Activated naive CD4-positive, alpha-beta T cell treated with anti-CD3 and anti-CD28 coated beads, Interleukin-2, amount 50 U/mL, for 24 hours (primary cell): Measurements from ENCODE around the gene VPS54.

Source experiments
- H3K27ac Mint-ChIP-seq: one replicate; pipeline ENCODE4 v1.8.0; 2021; ENCODE audit warnings: mild to moderate bottlenecking, mixed read lengths
- H3K27me3 Mint-ChIP-seq: one replicate; pipeline ENCODE4 v1.8.0; 2021; ENCODE audit warnings: mixed read lengths
- H3K36me3 Mint-ChIP-seq: one replicate; pipeline ENCODE4 v1.8.0; 2021; ENCODE audit warnings: mixed read lengths
- H3K4me1 Mint-ChIP-seq: one replicate; pipeline ENCODE4 v1.8.0; 2021; ENCODE audit warnings: mixed read lengths
- H3K4me3 Mint-ChIP-seq: one replicate; pipeline ENCODE4 v1.8.0; 2021; ENCODE audit warnings: mild to moderate bottlenecking, mixed read lengths
- H3K9me3 Mint-ChIP-seq: one replicate; pipeline ENCODE4 v1.8.0; 2021; ENCODE audit warnings: mixed read lengths

Gene VPS54

GRCh38 chr2:63878486-63878885 lies 140.7 kb downstream of the VPS54 start:
- Mint-ChIP-seq H3K27me3 (no peaks in the 10 kb centered on the region), H3K4me3 (no peak overlapping the region), H3K9me3 (peaks cover 2% of the 10 kb centered on the region), H3K36me3 (peaks cover 21% of the 10 kb centered on the region), H3K4me1 (peaks cover 69% of the 10 kb centered on the region), H3K27ac (no peak overlapping the region)

- H3K27me3 Mint-ChIP-seq: no peaks in the 10 kb centered on the region
- peaks cover 5% of the 10 kb centered on the region for H3K9me3 Mint-ChIP-seq
- no peak overlapping the region for H3K4me3 Mint-ChIP-seq
- peaks cover 66% of the 10 kb centered on the region for H3K4me1 Mint-ChIP-seq
- peaks cover 28% of the 10 kb centered on the region for H3K36me3 Mint-ChIP-seq
- H3K27ac Mint-ChIP-seq: peak overlapping the region; percentile 43
Measured at GRCh38 chr2:63876311-63876710, 142.9 kb downstream of the VPS54 start.

DNA sequence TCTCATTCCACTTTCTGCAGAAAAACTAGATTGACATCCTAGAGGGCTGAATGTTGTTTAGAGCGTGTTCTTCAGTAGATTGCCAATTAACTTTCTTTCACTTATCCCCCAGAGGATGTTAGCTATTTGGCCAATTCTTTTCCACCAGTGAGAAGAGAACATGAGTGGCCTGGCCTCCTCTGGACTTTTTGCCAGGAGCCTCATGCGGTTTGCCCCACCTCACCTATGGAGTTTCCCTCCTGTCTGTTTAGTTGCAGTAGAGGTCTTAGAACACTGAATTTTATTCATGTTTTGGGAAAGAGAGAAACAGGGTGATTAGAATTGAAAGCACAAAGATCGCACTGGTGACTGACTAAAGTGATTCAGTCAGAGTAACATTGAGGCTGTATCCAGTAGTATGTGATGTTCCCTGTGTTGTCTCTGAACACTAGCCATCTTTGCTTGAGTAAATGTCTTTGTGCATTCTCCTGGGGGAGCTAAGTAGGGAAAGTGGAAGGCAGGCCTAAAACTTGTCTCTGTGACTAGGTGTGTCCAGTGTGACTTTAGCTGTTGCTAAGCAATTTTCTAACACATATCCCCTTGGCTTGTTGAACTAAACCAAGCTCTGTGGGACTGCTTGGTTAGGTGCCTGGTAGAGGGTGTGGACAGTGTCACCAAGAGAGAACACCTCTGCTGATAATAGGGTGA lies 143.5 kb downstream of the VPS54 start:
- H3K27ac Mint-ChIP-seq: peak overlapping the region; percentile 43
- H3K4me3 Mint-ChIP-seq: no peak overlapping the region
- H3K27me3 Mint-ChIP-seq: no peaks in the 10 kb centered on the region
- peaks cover 5% of the 10 kb centered on the region for H3K9me3 Mint-ChIP-seq
- H3K36me3 Mint-ChIP-seq: peaks cover 26% of the 10 kb centered on the region
- peaks cover 61% of the 10 kb centered on the region for H3K4me1 Mint-ChIP-seq

- no peak overlapping the region for H3K4me3 Mint-ChIP-seq
- no peak overlapping the region for H3K27ac Mint-ChIP-seq
- H3K4me1 Mint-ChIP-seq: peaks cover 59% of the 10 kb centered on the region
- H3K27me3 Mint-ChIP-seq: no peaks in the 10 kb centered on the region
- peaks cover 28% of the 10 kb centered on the region for H3K36me3 Mint-ChIP-seq
- peaks cover 5% of the 10 kb centered on the region for H3K9me3 Mint-ChIP-seq
Measured at GRCh38 chr2:63875131-63875527, 144.1 kb downstream of the VPS54 start.

- Mint-ChIP-seq H3K9me3 (peaks cover 5% of the 10 kb centered on the region), H3K27me3 (no peaks in the 10 kb centered on the region), H3K36me3 (peaks cover 28% of the 10 kb centered on the region), H3K27ac (peak overlapping the region; percentile 36), H3K4me1 (peaks cover 59% of the 10 kb centered on the region), H3K4me3 (no peak overlapping the region)
Measured at GRCh38 chr2:63874204-63875130, 144.8 kb downstream of the VPS54 start.

GRCh38 chr2:63872571-63873328 lies 146.5 kb downstream of the VPS54 start:
- Mint-ChIP-seq H3K4me3 (no peak overlapping the region), H3K36me3 (peaks cover 30% of the 10 kb centered on the region), H3K27me3 (no peaks in the 10 kb centered on the region), H3K27ac (no peak overlapping the region), H3K4me1 (peaks cover 65% of the 10 kb centered on the region), H3K9me3 (peaks cover 5% of the 10 kb centered on the region)

DNA sequence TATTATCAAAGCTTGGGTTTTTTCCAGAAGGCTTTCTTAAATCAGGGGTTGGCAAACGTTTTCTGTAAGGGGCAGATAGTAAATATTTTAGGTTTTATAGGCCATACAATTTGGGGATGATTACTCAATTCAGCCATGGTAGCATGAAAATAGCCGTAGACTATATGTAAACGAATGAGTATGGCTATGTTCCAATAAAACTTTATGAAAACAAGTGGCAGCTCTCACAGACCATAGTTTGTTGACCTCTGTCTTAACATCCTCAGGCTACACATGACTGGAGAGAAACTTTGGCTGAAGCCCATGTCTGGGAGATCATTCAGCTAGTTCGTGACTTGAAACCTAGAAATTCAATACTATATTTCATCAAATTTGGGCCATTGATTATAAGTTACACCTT lies 147.4 kb downstream of the VPS54 start:
- Mint-ChIP-seq H3K9me3 (peaks cover 5% of the 10 kb centered on the region), H3K4me3 (no peak overlapping the region), H3K27ac (no peak overlapping the region), H3K4me1 (peaks cover 63% of the 10 kb centered on the region), H3K27me3 (no peaks in the 10 kb centered on the region), H3K36me3 (peaks cover 25% of the 10 kb centered on the region)

- H3K4me1 Mint-ChIP-seq: peaks cover 65% of the 10 kb centered on the region
Measured at GRCh38 chr2:63870679-63871078, 148.5 kb downstream of the VPS54 start.

GRCh38 chr2:63866009-63866709 lies 153.1 kb downstream of the VPS54 start:
- Mint-ChIP-seq H3K9me3 (no peaks in the 10 kb centered on the region), H3K36me3 (peaks cover 16% of the 10 kb centered on the region), H3K27me3 (no peaks in the 10 kb centered on the region), H3K27ac (peak overlapping the region; percentile 33), H3K4me3 (no peak overlapping the region), H3K4me1 (peaks cover 63% of the 10 kb centered on the region)

More at GRCh38 chr2:63870679-63871078, 148.5 kb downstream of the VPS54 start:
- no peak overlapping the region for H3K4me3 Mint-ChIP-seq
- no peaks in the 10 kb centered on the region for H3K27me3 Mint-ChIP-seq
- peaks cover 22% of the 10 kb centered on the region for H3K36me3 Mint-ChIP-seq
- H3K27ac Mint-ChIP-seq: no peak overlapping the region
- peaks cover 5% of the 10 kb centered on the region for H3K9me3 Mint-ChIP-seq

- no peaks in the 10 kb centered on the region for H3K9me3 Mint-ChIP-seq
- H3K27ac Mint-ChIP-seq: no peak overlapping the region
- peaks cover 65% of the 10 kb centered on the region for H3K4me1 Mint-ChIP-seq
- no peaks in the 10 kb centered on the region for H3K27me3 Mint-ChIP-seq
- H3K4me3 Mint-ChIP-seq: no peak overlapping the region
- H3K36me3 Mint-ChIP-seq: peaks cover 13% of the 10 kb centered on the region
Measured at GRCh38 chr2:63865159-63865799, 153.9 kb downstream of the VPS54 start.

DNA sequence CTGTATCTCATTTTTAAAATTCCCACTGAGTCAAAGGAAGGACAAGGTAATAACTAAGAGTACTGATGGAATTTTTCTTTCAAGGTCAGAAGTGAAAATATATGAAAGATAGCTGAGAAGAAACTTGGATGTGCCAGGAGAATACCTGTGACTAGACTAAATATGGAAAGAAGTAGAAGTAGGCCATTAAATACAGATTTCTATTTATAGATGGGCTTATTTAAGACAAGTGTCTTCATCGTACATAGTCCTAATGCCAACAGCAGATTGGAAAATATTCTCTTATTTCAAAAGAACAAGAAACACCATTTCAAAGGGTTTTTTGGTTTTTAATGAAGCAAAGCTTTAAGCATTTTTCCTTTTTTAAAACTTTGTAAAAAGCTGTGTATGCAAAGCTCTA lies 155.5 kb downstream of the VPS54 start:
- Mint-ChIP-seq H3K4me3 (no peak overlapping the region), H3K9me3 (no peaks in the 10 kb centered on the region), H3K4me1 (peaks cover 61% of the 10 kb centered on the region), H3K27me3 (no peaks in the 10 kb centered on the region), H3K27ac (peak overlapping the region; percentile 90), H3K36me3 (peaks cover 15% of the 10 kb centered on the region)

GRCh38 chr2:63862806-63863205 lies 156.4 kb downstream of the VPS54 start:
- Mint-ChIP-seq H3K27me3 (no peaks in the 10 kb centered on the region), H3K27ac (peak overlapping the region; percentile 90), H3K4me1 (peaks cover 60% of the 10 kb centered on the region), H3K9me3 (no peaks in the 10 kb centered on the region), H3K4me3 (peak overlapping the region; percentile 33), H3K36me3 (peaks cover 16% of the 10 kb centered on the region)

DNA sequence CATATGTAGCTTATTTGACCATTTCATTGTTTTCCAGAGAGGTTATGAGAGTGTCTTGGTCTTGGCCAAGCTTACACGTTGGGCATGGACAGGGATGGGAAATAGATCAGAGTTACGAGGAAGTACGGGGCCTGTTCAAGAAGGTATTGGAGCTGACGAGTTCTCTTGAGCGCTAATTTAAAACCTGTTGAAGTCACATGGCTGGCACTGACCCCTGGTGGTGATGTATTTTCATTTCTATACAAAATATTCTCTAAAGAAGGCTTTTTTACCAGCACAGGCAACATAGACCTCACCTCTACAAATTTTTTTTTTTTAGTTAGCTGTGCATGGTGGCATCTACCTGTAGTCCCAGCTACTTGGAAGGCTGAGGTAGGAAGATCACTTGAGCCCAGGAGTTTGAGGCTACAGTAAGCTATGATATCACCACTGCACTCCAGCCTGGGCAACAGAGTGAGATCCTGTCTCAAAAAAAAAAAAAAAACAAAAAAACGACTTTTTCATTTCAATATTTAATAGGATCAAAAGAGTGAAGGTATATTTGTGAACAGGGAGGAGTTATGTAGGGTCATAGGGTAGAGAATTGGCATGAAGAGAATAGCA lies 157.9 kb downstream of the VPS54 start:
- H3K9me3 Mint-ChIP-seq: no peaks in the 10 kb centered on the region
- peak overlapping the region; percentile 43 for H3K27ac Mint-ChIP-seq
- no peak overlapping the region for H3K4me3 Mint-ChIP-seq
- peaks cover 55% of the 10 kb centered on the region for H3K4me1 Mint-ChIP-seq
- peaks cover 19% of the 10 kb centered on the region for H3K36me3 Mint-ChIP-seq
- no peaks in the 10 kb centered on the region for H3K27me3 Mint-ChIP-seq

DNA sequence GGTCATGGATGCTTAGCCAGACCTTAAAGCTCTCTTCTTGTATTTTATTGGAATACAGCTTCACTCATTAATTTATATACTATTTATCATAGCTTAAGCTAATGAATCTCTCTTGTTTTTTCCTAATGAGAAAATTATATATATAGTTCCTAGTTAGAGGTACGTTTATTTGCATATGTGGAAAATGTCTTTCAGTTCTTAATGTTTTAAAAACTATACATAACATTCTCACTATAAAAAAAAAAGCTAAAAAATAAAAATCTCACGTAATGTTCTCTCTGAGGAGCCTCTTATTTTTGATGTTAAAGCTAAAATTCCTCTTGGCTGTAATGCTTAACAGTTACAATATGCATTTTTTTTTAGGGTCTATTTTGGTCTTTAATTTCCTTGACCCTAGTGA lies 160.9 kb downstream of the VPS54 start:
- Mint-ChIP-seq H3K27me3 (no peaks in the 10 kb centered on the region), H3K9me3 (no peaks in the 10 kb centered on the region), H3K4me3 (no peak overlapping the region), H3K27ac (no peak overlapping the region), H3K4me1 (peaks cover 58% of the 10 kb centered on the region), H3K36me3 (peaks cover 16% of the 10 kb centered on the region)
